Caco-2 (cell line): ENCODE results near the gene SRBD1. TPM values are rescaled to one million over a fixed set of nuclear protein-coding genes. Genes with fewer than 3 reads are reported as not detected.

ENCODE experiments used
- BruUV-seq: library from RNA; stranded (reverse); fragments of 400-500 nt; replicated peaks from 2 replicates; lab custom pipeline; 2021; lab: Mats Ljungman, UMichigan
- CTCF ChIA-PET: fragments of 300-600 bp; sonication (Branson Sonifier 250); formaldehyde crosslinking; loops from one replicate; lab custom pipeline; 2022; ENCODE audit warnings: antibody characterized with exemption; lab: Charles Lee
- POLR2A ChIA-PET: fragments of 300-600 bp; sonication (Branson Sonifier 250); formaldehyde crosslinking; loops from one replicate; lab custom pipeline; 2022; ENCODE audit warnings: antibody characterized with exemption; lab: Charles Lee
- DNase-seq, 2 experiments: peaks; one replicate each; pipeline versions ENCODE4 v3.0.0 to v3.0.0-alpha.2; 2020 to 2022
- H3K27me3 ChIP-seq: replicated peaks from 2 replicates; pipeline ENCODE4 v1.6.0; 2011; ENCODE audit warnings: low read length; ENCODE audit not compliant: control insufficient read depth, insufficient read depth
- H3K36me3 ChIP-seq: 2 replicates; pipeline ENCODE4 v1.5.1; 2011; ENCODE audit warnings: low read length; ENCODE audit not compliant: control insufficient read depth, insufficient read depth
- H3K4me1 ChIP-seq: fragments of 250-450 bp; sonication (Bioruptor Pico); 2 replicates; pipeline ENCODE4 v1.5.1; 2020; ENCODE audit warnings: mild to moderate bottlenecking
- H3K4me3 ChIP-seq: 2 replicates; pipeline ENCODE4 v1.5.1; 2011; ENCODE audit warnings: low read depth, mild to moderate bottlenecking, control low read depth, low read length
- H3K9me3 ChIP-seq: fragments of 250-450 bp; sonication (Bioruptor Pico); 2 replicates; pipeline ENCODE4 v1.5.1; 2020; ENCODE audit warnings: mild to moderate bottlenecking, moderate library complexity
- H3K27ac Mint-ChIP-seq: one replicate; pipeline ENCODE4 v1.8.0; 2022; ENCODE audit warnings: mixed read lengths; ENCODE audit not compliant: unreplicated experiment
- H3K27me3 Mint-ChIP-seq: one replicate; pipeline ENCODE4 v1.8.0; 2022; ENCODE audit warnings: mixed read lengths; ENCODE audit not compliant: insufficient read depth, unreplicated experiment
- H3K36me3 Mint-ChIP-seq: one replicate; pipeline ENCODE4 v1.8.0; 2022; ENCODE audit warnings: mild to moderate bottlenecking, mixed read lengths; ENCODE audit not compliant: insufficient read depth, unreplicated experiment
- H3K4me1 Mint-ChIP-seq: one replicate; pipeline ENCODE4 v1.8.0; 2022; ENCODE audit warnings: low read depth, mixed read lengths; ENCODE audit not compliant: unreplicated experiment
- H3K4me3 Mint-ChIP-seq: one replicate; pipeline ENCODE4 v1.8.0; 2022; ENCODE audit warnings: mild to moderate bottlenecking, moderate library complexity, mixed read lengths; ENCODE audit not compliant: unreplicated experiment
- H3K9me3 Mint-ChIP-seq: one replicate; pipeline ENCODE4 v1.8.0; 2022; ENCODE audit warnings: mixed read lengths; ENCODE audit not compliant: unreplicated experiment
- intact Hi-C: fragments of 100-400 bp; cut with micrococcal nuclease; formaldehyde crosslinking; loops from one replicate; pipeline ENCODE4 v1.10.0; 2022; ENCODE audit not compliant: unreplicated experiment
- total RNA-seq: library from RNA; stranded (reverse); gene quantifications from 2 replicates; pipeline ENCODE4 v1.2.3, GENCODE V29; 2022
- TF ChIP-seq, protein P1 (sequence below), 2 experiments: fragments of 200-600 bp in 1 of 2; IDR thresholded peaks; 1 replicate in 1 of 2; 2 replicates in 1 of 2; pipeline versions ENCODE4 v1.5.1 to v1.8.0; 2011 to 2022; ENCODE audit warnings: antibody characterized with exemption in 1 of 2, control low read depth in 1 of 2, inconsistent platforms in 1 of 2, low read depth in 1 of 2, low read length in 1 of 2, mild to moderate bottlenecking in 1 of 2, moderate library complexity in 1 of 2; ENCODE audit not compliant: insufficient read depth in 1 of 2, severe bottlenecking in 1 of 2, unreplicated experiment in 1 of 2

SRBD1 gene
- total RNA-seq, 1 experiment from 2014 or later, result 15.8 TPM

DNA sequence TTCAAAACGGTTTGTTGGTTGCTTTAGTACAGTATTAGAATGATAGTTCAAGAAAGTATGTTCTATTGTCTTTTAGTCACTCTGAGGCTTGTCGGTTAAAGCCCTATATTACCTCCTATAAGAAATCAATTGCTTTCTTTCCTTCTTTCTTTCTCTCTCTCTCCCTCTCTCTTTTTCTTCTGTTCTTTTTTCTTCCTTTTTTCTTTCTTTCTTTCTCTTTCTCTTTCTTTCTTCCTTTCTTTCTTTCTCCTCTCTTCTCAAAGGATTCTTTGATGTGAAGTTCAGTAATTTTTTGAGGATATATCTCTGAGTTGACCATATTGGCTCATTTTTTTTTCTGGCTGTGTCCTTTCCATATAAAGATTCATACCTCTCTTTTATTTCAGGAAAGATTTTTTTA lies 249.4 kb downstream of the SRBD1 start:
- POLR2A ChIA-PET, result no interaction called here

DNA sequence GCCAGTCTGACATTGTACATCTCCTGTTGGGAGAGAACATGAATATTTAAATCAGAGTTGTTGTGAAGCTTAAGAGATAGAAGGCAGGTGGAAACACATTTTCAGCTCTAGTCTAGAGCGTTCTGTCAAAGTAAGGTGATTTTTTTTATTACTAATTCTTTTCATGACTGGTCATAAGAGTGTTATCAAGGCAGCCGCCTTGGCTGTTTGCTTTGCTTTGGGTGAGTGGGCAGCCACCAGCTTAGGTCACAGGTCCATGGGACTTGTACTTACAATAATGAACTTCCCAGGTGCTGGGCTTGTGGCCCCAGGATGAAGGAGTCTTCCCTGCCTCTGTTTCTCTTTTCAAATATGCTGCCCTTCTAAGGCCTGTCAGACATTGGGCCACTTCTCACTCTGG lies 256.3 kb downstream of the SRBD1 start:
- BruUV-seq, result no TSS peak
- DNase-seq, result no peak
- 0 out of 2 replicates have a peak, but pooled peaks cover 3% of the 10 kb centered on the region for H3K4me1 ChIP-seq
- H3K4me1 Mint-ChIP-seq, result peaks cover 7% of the 10 kb centered on the region
- no peak overlapping the region for H3K4me3 Mint-ChIP-seq
- CTCF ChIA-PET, result no interaction called here
- intact Hi-C loops, result no loop called here
- TF ChIP-seq, protein P1, sequence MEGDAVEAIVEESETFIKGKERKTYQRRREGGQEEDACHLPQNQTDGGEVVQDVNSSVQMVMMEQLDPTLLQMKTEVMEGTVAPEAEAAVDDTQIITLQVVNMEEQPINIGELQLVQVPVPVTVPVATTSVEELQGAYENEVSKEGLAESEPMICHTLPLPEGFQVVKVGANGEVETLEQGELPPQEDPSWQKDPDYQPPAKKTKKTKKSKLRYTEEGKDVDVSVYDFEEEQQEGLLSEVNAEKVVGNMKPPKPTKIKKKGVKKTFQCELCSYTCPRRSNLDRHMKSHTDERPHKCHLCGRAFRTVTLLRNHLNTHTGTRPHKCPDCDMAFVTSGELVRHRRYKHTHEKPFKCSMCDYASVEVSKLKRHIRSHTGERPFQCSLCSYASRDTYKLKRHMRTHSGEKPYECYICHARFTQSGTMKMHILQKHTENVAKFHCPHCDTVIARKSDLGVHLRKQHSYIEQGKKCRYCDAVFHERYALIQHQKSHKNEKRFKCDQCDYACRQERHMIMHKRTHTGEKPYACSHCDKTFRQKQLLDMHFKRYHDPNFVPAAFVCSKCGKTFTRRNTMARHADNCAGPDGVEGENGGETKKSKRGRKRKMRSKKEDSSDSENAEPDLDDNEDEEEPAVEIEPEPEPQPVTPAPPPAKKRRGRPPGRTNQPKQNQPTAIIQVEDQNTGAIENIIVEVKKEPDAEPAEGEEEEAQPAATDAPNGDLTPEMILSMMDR (IDR thresholded peaks at IDR 0.05; ENCODE audit: insufficient read depth in 1 of 2, low read depth in 1 of 2, low read length in 1 of 2, severe bottlenecking in 1 of 2, unreplicated experiment in 1 of 2), result no peak
- no peaks in the 10 kb centered on the region for H3K36me3 ChIP-seq
- no peaks in the 10 kb centered on the region for H3K36me3 Mint-ChIP-seq
- no peaks in the 10 kb centered on the region for H3K27me3 Mint-ChIP-seq
- H3K9me3 ChIP-seq, result no peaks in the 10 kb centered on the region
- POLR2A ChIA-PET, result no interaction called here
- no peak overlapping the region for H3K27ac Mint-ChIP-seq
- H3K27me3 ChIP-seq, result no peaks in the 10 kb centered on the region
- no peaks in the 10 kb centered on the region for H3K9me3 Mint-ChIP-seq
- H3K4me3 ChIP-seq, result no peak overlapping the region

More for the DNA sequence above, 249.4 kb downstream of the SRBD1 start:
- no peaks in the 10 kb centered on the region for H3K27me3 ChIP-seq
- Mint-ChIP-seq H3K27me3 (no peaks in the 10 kb centered on the region), H3K27ac (no peak overlapping the region), H3K36me3 (no peaks in the 10 kb centered on the region), H3K4me3 (no peak overlapping the region), H3K4me1 (peaks cover 11% of the 10 kb centered on the region), H3K9me3 (no peaks in the 10 kb centered on the region)
- H3K4me1 ChIP-seq, result 0 out of 2 replicates have a peak, but pooled peaks cover 6% of the 10 kb centered on the region
- H3K36me3 ChIP-seq, result no peaks in the 10 kb centered on the region
- no peak for DNase-seq
- TF ChIP-seq, protein P1 (IDR thresholded peaks at IDR 0.05; ENCODE audit: insufficient read depth in 1 of 2, low read depth in 1 of 2, low read length in 1 of 2, severe bottlenecking in 1 of 2, unreplicated experiment in 1 of 2), result no peak
- CTCF ChIA-PET, result no interaction called here
- H3K4me3 ChIP-seq, result no peak overlapping the region
- BruUV-seq, result no TSS peak
- intact Hi-C loops, result no loop called here
- peaks cover 5% of the 10 kb centered on the region; the same call in 1 of the 2 replicates for H3K9me3 ChIP-seq

DNA sequence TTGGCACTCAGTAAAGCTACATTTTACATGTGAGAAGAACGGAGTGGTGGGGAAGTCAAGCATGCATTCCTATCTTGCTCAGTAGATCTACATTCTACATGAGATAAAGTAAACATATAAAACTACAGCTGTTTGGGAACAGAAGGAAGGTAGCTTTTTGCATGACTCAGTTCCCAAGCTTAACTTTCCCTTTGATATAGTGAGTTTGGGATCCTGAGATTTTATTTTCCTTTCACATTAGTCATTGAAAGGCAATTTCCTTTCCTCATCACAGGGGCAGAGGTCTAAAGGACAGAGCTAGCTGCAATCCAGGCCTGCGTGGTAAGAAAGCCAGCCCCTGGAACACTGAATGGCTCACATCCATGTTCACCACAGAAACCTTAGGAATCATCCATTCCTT lies 257.2 kb downstream of the SRBD1 start:
- H3K27ac Mint-ChIP-seq, result no peak overlapping the region
- no peaks in the 10 kb centered on the region for H3K9me3 ChIP-seq
- no peaks in the 10 kb centered on the region for H3K36me3 ChIP-seq
- TF ChIP-seq, protein P1 (IDR thresholded peaks at IDR 0.05; ENCODE audit: insufficient read depth in 1 of 2, low read depth in 1 of 2, low read length in 1 of 2, severe bottlenecking in 1 of 2, unreplicated experiment in 1 of 2), result no peak
- 0 out of 2 replicates have a peak, but pooled peaks cover 3% of the 10 kb centered on the region for H3K4me1 ChIP-seq
- H3K4me1 Mint-ChIP-seq, result peaks cover 7% of the 10 kb centered on the region
- no peaks in the 10 kb centered on the region for H3K36me3 Mint-ChIP-seq
- POLR2A ChIA-PET, result no interaction called here
- H3K4me3 Mint-ChIP-seq, result no peak overlapping the region
- no peaks in the 10 kb centered on the region for H3K9me3 Mint-ChIP-seq
- no peaks in the 10 kb centered on the region for H3K27me3 ChIP-seq
- BruUV-seq, result no TSS peak
- H3K4me3 ChIP-seq, result no peak overlapping the region
- intact Hi-C loops, result no loop called here
- CTCF ChIA-PET, result no interaction called here
- no peak for DNase-seq
- H3K27me3 Mint-ChIP-seq, result no peaks in the 10 kb centered on the region
